Hepatocyte (in vitro differentiated cells): ENCODE measurements around the gene SRPRA.

Experiments used
- EZH2 ChIP-seq: fragments of 200-600 bp; sonication (generic); IDR thresholded peaks from 2 replicates; pipeline ENCODE4 v1.6.1; 2016; ENCODE audit warnings: antibody characterized with exemption, mild to moderate bottlenecking, borderline replicate concordance
- TF ChIP-seq, protein P1 (sequence below): fragments of 200-600 bp; sonication (generic); IDR thresholded peaks from 2 replicates; pipeline ENCODE4 v1.5.1; 2016; ENCODE audit warnings: antibody characterized with exemption, mild to moderate bottlenecking; ENCODE audit not compliant: poor library complexity

DNA sequence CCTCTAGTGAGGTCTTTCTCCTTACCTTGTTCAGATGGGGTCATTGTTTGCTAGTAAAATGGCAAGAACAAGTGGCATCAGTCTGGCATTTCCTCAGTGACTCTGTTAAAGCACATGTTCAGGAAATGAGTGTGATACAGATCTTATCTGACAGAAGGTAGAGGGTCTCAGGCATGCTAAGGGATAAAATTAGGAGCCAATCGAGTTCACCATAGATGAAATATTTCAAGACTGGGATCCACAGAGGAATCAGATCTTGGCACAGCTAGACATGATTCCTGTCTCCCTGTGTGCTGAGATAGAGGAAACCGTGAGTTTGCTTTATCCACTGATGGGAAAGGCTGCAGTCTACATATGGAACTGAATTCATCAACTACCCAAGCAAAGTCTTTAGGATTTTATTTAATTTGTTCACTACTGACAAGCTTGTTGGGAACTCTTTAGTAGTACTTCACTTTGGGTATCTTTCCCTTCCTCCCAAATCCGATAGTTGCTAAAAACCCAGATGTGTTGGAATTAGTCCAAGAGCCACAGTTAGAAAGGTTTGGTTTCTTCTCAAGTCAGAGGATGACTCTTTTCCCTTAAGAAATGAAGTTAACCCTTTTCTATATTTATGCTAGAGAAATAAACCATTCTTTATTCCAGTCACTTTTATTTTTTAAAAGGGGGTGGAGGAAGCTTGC, 38.7 kb downstream of the SRPRA start:
- TF ChIP-seq, protein P1, sequence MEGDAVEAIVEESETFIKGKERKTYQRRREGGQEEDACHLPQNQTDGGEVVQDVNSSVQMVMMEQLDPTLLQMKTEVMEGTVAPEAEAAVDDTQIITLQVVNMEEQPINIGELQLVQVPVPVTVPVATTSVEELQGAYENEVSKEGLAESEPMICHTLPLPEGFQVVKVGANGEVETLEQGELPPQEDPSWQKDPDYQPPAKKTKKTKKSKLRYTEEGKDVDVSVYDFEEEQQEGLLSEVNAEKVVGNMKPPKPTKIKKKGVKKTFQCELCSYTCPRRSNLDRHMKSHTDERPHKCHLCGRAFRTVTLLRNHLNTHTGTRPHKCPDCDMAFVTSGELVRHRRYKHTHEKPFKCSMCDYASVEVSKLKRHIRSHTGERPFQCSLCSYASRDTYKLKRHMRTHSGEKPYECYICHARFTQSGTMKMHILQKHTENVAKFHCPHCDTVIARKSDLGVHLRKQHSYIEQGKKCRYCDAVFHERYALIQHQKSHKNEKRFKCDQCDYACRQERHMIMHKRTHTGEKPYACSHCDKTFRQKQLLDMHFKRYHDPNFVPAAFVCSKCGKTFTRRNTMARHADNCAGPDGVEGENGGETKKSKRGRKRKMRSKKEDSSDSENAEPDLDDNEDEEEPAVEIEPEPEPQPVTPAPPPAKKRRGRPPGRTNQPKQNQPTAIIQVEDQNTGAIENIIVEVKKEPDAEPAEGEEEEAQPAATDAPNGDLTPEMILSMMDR = no peak
- TF ChIP-seq EZH2 = no peak
